Measurements from ENCODE around the gene LPA.
"Not testable (repeated sequence)": the region's sequence is repeated elsewhere in the genome, so short reads cannot be mapped to it uniquely, and the experiment has no call there.

The LPA gene

DNA sequence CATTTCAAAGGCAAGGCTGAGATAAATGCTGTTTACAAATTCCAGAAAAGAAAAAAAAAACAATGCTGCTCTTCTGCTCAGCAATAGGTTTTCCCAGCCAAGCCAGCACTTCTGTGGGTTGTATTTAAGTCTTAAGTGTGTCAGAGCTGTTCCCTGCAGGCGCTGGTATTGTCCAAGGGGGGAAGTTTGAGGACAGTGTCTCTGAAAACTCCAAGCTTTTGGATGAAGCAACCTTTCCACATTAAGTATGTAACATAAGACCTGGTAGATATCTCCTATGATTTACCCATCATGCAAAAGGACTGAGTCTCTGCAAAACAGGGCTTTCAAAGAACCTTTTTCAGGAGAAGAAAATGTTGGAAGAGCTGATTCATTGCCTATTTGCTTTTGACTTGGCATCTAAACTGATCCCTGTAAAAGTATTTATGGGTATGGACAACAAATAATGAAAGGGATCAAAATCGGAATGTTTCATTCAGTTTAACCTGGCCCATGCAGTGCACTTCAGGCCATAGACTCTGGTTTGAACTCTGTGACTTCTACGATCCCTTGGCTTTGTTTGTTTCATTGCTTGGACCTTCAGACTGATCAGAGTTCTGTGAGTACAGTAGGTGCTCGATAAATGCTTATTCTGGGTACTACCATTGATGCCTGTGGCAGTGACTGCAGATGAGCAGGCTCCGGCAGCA lies 21.8 kb upstream of the LPA start:
- Histone ChIP-seq H3K27me3 (ENCODE audit: insufficient read depth, poor library complexity, severe bottlenecking) (no peaks in the 10 kb centered on the region), H3K4me3 (replicated peaks; ENCODE audit: insufficient read depth, low read length) (no peak overlapping the region), H3K27ac (replicated peaks) (no peak overlapping the region)
- no peak for DNase-seq (ENCODE audit: low read depth in 1 of 2, low spot score in 1 of 2)
- TF ChIP-seq SPI1 (IDR thresholded peaks at IDR 0.05; ENCODE audit: borderline replicate concordance, low read depth) (no peak), GABPA (IDR thresholded peaks at IDR 0.05; ENCODE audit: low read depth) (no peak), POLR2AphosphoS5 (IDR thresholded peaks at IDR 0.05; ENCODE audit: low read depth) (no peak)

DNA sequence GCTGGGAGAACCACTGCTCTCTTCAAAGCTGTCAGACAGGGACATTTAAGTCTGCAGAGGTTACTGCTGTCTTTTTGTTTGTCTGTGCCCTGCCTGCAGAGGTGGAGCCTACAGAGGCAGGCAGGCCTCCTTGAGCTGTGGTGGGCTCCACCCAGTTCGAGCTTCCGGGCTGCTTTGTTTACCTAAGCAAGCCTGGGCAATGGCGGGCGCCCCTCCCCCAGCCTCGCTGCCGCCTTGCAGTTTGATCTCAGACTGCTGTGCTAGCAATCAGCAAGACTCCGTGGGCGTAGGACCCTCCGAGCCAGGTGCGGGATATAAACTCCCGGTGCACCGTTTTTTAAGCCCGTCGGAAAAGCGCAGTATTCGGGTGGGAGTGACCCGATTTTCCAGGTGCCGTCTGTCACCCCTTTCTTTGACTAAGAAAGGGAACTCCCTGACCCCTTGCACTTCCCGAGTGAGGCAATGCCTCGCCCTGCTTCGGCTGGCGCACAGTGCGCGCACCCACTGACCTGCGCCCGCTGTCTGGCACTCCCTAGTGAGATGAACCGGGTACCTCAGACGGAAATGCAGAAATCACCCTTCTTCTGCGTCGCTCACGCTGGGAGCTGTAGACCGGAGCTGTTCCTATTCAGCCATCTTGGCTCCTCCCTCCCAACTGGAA lies 21.2 kb upstream of the LPA start:
- H3K27ac ChIP-seq (replicated peaks); H3K27me3 ChIP-seq (ENCODE audit: insufficient read depth, poor library complexity, severe bottlenecking); H3K4me3 ChIP-seq (replicated peaks; ENCODE audit: insufficient read depth, low read length); DNase-seq (ENCODE audit: low read depth in 1 of 2, low spot score in 1 of 2): not testable (repeated sequence)

DNA sequence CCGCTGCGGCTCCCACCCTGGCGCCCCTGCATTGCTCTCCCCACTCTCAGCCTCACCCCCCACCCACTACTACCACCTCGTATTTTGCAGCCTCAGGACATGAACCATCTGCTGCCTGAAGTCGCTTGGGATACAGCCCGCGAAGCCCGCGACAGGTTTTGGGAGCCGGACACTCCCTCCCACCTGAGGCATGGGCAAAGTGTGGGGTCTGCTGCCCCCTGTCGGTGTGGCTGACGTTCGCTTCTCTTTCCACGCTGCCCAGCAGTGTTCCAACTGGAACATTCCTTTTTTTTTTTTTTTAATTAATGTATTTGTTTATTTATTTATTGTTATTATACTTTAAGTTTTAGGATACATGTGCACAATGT lies 15.3 kb upstream of the LPA start:
- Histone ChIP-seq H3K4me3 (replicated peaks; ENCODE audit: insufficient read depth, low read length) (no peak overlapping the region), H3K27ac (replicated peaks) (no peak overlapping the region), H3K27me3 (ENCODE audit: insufficient read depth, poor library complexity, severe bottlenecking) (peaks cover 2% of the 10 kb centered on the region)
- DNase-seq (ENCODE audit: low read depth in 1 of 2, low spot score in 1 of 2), result no peak
- TF ChIP-seq GABPA (IDR thresholded peaks at IDR 0.05; ENCODE audit: low read depth), result no peak
- TF ChIP-seq, protein P1, sequence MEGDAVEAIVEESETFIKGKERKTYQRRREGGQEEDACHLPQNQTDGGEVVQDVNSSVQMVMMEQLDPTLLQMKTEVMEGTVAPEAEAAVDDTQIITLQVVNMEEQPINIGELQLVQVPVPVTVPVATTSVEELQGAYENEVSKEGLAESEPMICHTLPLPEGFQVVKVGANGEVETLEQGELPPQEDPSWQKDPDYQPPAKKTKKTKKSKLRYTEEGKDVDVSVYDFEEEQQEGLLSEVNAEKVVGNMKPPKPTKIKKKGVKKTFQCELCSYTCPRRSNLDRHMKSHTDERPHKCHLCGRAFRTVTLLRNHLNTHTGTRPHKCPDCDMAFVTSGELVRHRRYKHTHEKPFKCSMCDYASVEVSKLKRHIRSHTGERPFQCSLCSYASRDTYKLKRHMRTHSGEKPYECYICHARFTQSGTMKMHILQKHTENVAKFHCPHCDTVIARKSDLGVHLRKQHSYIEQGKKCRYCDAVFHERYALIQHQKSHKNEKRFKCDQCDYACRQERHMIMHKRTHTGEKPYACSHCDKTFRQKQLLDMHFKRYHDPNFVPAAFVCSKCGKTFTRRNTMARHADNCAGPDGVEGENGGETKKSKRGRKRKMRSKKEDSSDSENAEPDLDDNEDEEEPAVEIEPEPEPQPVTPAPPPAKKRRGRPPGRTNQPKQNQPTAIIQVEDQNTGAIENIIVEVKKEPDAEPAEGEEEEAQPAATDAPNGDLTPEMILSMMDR (IDR thresholded peaks at IDR 0.05; ENCODE audit: insufficient read depth, low read length), result no peak
- no peak for TF ChIP-seq POLR2AphosphoS5 (IDR thresholded peaks at IDR 0.05; ENCODE audit: low read depth)
- no peak for TF ChIP-seq SPI1 (IDR thresholded peaks at IDR 0.05; ENCODE audit: borderline replicate concordance, low read depth)
- TF ChIP-seq, protein P2, sequence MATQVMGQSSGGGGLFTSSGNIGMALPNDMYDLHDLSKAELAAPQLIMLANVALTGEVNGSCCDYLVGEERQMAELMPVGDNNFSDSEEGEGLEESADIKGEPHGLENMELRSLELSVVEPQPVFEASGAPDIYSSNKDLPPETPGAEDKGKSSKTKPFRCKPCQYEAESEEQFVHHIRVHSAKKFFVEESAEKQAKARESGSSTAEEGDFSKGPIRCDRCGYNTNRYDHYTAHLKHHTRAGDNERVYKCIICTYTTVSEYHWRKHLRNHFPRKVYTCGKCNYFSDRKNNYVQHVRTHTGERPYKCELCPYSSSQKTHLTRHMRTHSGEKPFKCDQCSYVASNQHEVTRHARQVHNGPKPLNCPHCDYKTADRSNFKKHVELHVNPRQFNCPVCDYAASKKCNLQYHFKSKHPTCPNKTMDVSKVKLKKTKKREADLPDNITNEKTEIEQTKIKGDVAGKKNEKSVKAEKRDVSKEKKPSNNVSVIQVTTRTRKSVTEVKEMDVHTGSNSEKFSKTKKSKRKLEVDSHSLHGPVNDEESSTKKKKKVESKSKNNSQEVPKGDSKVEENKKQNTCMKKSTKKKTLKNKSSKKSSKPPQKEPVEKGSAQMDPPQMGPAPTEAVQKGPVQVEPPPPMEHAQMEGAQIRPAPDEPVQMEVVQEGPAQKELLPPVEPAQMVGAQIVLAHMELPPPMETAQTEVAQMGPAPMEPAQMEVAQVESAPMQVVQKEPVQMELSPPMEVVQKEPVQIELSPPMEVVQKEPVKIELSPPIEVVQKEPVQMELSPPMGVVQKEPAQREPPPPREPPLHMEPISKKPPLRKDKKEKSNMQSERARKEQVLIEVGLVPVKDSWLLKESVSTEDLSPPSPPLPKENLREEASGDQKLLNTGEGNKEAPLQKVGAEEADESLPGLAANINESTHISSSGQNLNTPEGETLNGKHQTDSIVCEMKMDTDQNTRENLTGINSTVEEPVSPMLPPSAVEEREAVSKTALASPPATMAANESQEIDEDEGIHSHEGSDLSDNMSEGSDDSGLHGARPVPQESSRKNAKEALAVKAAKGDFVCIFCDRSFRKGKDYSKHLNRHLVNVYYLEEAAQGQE (IDR thresholded peaks at IDR 0.05; ENCODE audit: insufficient replicate concordance, low read depth), result no peak

DNA sequence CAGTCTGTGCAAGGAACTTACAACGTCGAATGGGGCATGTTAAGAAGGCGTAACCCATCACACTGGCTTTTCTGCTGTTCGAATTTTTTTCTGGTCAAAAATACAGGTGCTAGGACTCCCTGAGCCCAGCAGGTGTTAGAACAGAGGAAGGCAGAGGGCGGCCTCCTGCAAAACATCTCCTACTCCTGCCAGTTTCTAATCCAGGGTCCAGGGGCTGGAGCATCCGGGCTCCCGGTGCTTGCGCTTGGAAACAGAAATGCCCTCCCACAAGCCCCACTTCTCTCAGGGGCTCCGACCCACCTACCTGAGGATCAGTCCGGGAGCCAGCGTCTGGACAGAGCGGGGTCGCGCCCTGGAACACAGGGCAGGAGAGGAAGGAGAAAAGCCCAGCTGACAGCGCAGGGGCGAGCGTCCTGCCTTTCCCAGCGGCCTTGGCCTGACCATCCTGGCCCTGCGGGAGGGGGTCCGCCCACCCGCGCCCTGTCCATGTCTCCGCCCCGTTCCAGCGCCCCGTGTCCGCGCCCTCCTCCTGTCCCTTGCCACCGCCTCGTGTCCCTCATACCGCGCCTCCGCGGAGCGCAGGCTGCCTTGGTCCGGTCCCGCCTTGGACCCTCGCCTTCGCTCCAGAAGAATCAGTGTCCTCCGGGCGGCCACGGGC lies 14.8 kb upstream of the LPA start:
- TF ChIP-seq, protein P1 (IDR thresholded peaks at IDR 0.05; ENCODE audit: insufficient read depth, low read length), result no peak
- TF ChIP-seq POLR2AphosphoS5 (IDR thresholded peaks at IDR 0.05; ENCODE audit: low read depth), result no peak
- TF ChIP-seq, protein P2 (IDR thresholded peaks at IDR 0.05; ENCODE audit: insufficient replicate concordance, low read depth), result no peak
- no peak for TF ChIP-seq SPI1 (IDR thresholded peaks at IDR 0.05; ENCODE audit: borderline replicate concordance, low read depth)
- no peak for TF ChIP-seq GABPA (IDR thresholded peaks at IDR 0.05; ENCODE audit: low read depth)
- no peak for DNase-seq (ENCODE audit: low read depth in 1 of 2, low spot score in 1 of 2)
- Histone ChIP-seq H3K4me3 (replicated peaks; ENCODE audit: insufficient read depth, low read length) (no peak overlapping the region), H3K27me3 (ENCODE audit: insufficient read depth, poor library complexity, severe bottlenecking) (peaks cover 2% of the 10 kb centered on the region), H3K27ac (replicated peaks) (no peak overlapping the region)
